ENCODE results near the gene TRPV6. TPM values are rescaled to one million over a fixed set of nuclear protein-coding genes. Genes with fewer than 3 reads are reported as not detected.

TRPV6 gene
- polyA plus RNA-seq, 3 donors: 0.44 TPM; not detected in 2

- no peak overlapping the region for H3K4me3 ChIP-seq (replicated peaks in 1 of 3; ENCODE audit: low read depth in 2 of 3, low read length in 3 of 3)
- H3K4me2 ChIP-seq (replicated peaks; ENCODE audit: extremely low read depth, low read length, poor library complexity, severe bottlenecking): no peak overlapping the region
- no peak overlapping the region for H3K27ac ChIP-seq (ENCODE audit: low read depth in 1 of 2, low read length in 2 of 2)
- H3K27me3 Mint-ChIP-seq (ENCODE audit: low read depth in 3 of 3): peaks cover 0 to 2% (median 0%) of the 10 kb centered on the region in 3 donors
- H3K4me1 Mint-ChIP-seq: peaks cover 10% of the 10 kb centered on the region
- no peaks in the 10 kb centered on the region for H4K20me1 ChIP-seq (ENCODE audit: insufficient read depth, low read length)
- H2AFZ ChIP-seq (ENCODE audit: insufficient read depth, low read depth, low read length, poor library complexity, severe bottlenecking): no peak overlapping the region
- no peaks in the 10 kb centered on the region for H3K9me3 Mint-ChIP-seq
- no peaks in the 10 kb centered on the region for H3K9me3 ChIP-seq (replicated peaks in 1 of 2; ENCODE audit: control insufficient read depth in 1 of 2, insufficient read depth in 1 of 2, low read length in 2 of 2)
- H3K27me3 ChIP-seq (ENCODE audit: control insufficient read depth in 2 of 2, insufficient read depth in 2 of 2, low read length in 2 of 2): no peaks in the 10 kb centered on the region
- intact Hi-C loops (cut with micrococcal nuclease): no loop called here
- no peak overlapping the region for H3K4me3 Mint-ChIP-seq
- TF ChIP-seq CTCF (IDR thresholded peaks at IDR 0.05): no peak
- no peaks in the 10 kb centered on the region for H3K4me1 ChIP-seq (ENCODE audit: control insufficient read depth in 1 of 2, insufficient read depth in 2 of 2, low read length in 2 of 2)
- H3K36me3 ChIP-seq (replicated peaks in 1 of 2; ENCODE audit: control insufficient read depth in 1 of 2, insufficient read depth in 2 of 2, low read length in 2 of 2): no peaks in the 10 kb centered on the region
- no peaks in the 10 kb centered on the region for H3K79me2 ChIP-seq (ENCODE audit: insufficient read depth, low read length)
- H3K36me3 Mint-ChIP-seq: no peaks in the 10 kb centered on the region
- no peak overlapping the region for H3K9ac ChIP-seq (ENCODE audit: insufficient read depth, low read length, poor library complexity, severe bottlenecking)
- DNase-seq: no peak
- no CpG with 5 or more reads among the region's 2 CpGs for WGBS (ENCODE audit: insufficient coverage)
- H3K27ac Mint-ChIP-seq: no peak overlapping the region
Measured at GRCh38 chr7:142832417-142832816, 53.1 kb downstream of the TRPV6 start.

DNA sequence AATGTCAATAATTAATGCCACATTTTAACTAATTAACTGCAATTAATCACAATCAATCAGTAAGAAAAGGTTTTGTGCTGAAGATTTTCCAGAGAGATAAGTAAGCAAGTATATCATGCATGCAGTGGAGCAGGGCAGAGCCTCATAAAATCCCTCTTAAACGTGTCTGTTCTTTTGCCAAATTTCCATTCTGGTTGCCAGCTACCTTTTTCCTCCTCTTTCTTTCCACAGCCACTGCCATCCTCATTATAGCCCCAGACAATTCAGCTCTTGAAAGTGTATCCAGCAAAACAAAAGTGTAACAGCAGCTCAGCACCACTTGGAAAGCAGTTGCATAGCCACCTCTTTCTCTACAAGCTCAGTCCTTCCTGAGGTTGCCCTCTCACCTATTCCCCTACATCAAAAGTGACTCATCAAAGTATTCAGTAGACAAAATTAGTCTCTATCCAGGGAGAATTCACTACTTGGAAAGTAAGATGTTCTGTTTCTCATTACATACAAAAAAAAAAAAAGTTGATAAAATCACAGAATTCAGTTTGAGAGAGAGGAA, 57.5 kb downstream of the TRPV6 start:
- no peak overlapping the region for H3K27ac Mint-ChIP-seq

More for the DNA sequence above, 57.5 kb downstream of the TRPV6 start:
- H3K9ac ChIP-seq (ENCODE audit: insufficient read depth, low read length, poor library complexity, severe bottlenecking): no peak overlapping the region
- intact Hi-C loops (cut with micrococcal nuclease): no loop called here
- no peak overlapping the region for H3K4me3 ChIP-seq (replicated peaks in 1 of 3; ENCODE audit: low read depth in 2 of 3, low read length in 3 of 3)
- peaks cover 0 to 3% of the 10 kb centered on the region in 2 donors for H3K9me3 ChIP-seq (replicated peaks in 1 of 2; ENCODE audit: control insufficient read depth in 1 of 2, insufficient read depth in 1 of 2, low read length in 2 of 2)
- Mint-ChIP-seq H3K9me3 (peaks cover 0 to 8% (median 3%) of the 10 kb centered on the region in 7 donors), H3K27me3 (ENCODE audit: low read depth in 3 of 3) (peaks cover 0 to 3% (median 2%) of the 10 kb centered on the region in 3 donors), H3K36me3 (no peaks in the 10 kb centered on the region), H3K4me1 (peaks cover 6% of the 10 kb centered on the region), H3K4me3 (no peak overlapping the region)
- H4K20me1 ChIP-seq (ENCODE audit: insufficient read depth, low read length): no peaks in the 10 kb centered on the region
- no peak overlapping the region for H2AFZ ChIP-seq (ENCODE audit: insufficient read depth, low read depth, low read length, poor library complexity, severe bottlenecking)
- no peaks in the 10 kb centered on the region for H3K36me3 ChIP-seq (replicated peaks in 1 of 2; ENCODE audit: control insufficient read depth in 1 of 2, insufficient read depth in 2 of 2, low read length in 2 of 2)
- H3K79me2 ChIP-seq (ENCODE audit: insufficient read depth, low read length): no peaks in the 10 kb centered on the region
- no peak overlapping the region for H3K27ac ChIP-seq (ENCODE audit: low read depth in 1 of 2, low read length in 2 of 2)
- H3K27me3 ChIP-seq (ENCODE audit: control insufficient read depth in 2 of 2, insufficient read depth in 2 of 2, low read length in 2 of 2): no peaks in the 10 kb centered on the region
- WGBS (ENCODE audit: insufficient coverage): 71% methylated on average over 1 of the region's 1 CpG
- no peak for TF ChIP-seq CTCF (IDR thresholded peaks at IDR 0.05)
- no peak for DNase-seq
- H3K4me1 ChIP-seq (ENCODE audit: control insufficient read depth in 1 of 2, insufficient read depth in 2 of 2, low read length in 2 of 2): no peaks in the 10 kb centered on the region
- H3K4me2 ChIP-seq (replicated peaks; ENCODE audit: extremely low read depth, low read length, poor library complexity, severe bottlenecking): no peak overlapping the region

Measured in CD14-positive monocyte (primary cell).